ENCODE results near the gene IL10RA. TPM values are rescaled to one million over a fixed set of nuclear protein-coding genes. Genes with fewer than 3 reads are reported as not detected.

Gene IL10RA
- total RNA-seq, 4 donors from 2014 or later, result 0.73 to 5.5 (median 2.2) TPM

DNA sequence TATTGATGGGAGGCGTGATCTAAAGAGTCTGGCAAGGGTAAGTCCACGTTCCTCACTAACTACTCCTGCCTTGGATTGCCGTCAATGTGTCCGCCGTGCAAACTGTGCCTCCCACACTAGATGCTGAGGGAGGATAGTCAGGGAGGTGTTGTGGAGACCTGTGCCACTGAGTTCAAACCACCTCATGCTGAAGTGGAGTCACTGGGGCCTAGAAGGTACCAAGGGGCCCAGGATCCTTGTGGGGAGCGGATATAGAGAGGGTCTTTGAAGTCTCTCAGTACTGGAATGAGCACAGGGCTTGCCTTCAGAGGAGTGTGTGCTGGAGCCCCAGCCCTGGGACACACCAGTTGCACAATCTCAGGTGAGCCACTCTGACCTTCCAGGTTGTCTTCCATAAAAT, 63.6 kb downstream of the IL10RA start:
- Histone ChIP-seq H3K36me3 (no peaks in the 10 kb centered on the region), H3K9me3 (no peaks in the 10 kb centered on the region), H3K27ac (no peak overlapping the region), H3K4me1 (no peaks in the 10 kb centered on the region), H3K27me3 (no peaks in the 10 kb centered on the region), H3K4me3 (no peak overlapping the region)
- ATAC-seq (no peak), DNase-seq (no peak)
- TF ChIP-seq CTCF (IDR thresholded peaks at IDR 0.05 in 4 of 5, conservative IDR thresholded peaks at IDR 0.05 in 1 of 5), result no peak
- TF ChIP-seq POLR2A (IDR thresholded peaks at IDR 0.05), result no peak
- intact Hi-C loops (cut with DNase I; ENCODE audit: low total_unique reads) (loop anchor here (10.0 kb wide), 1 partner anchor 105 kb away; no protein-coding TSS in a partner anchor), in situ Hi-C loops (cut with MboI; ENCODE audit: low sequenced_read_pairs in 4 of 4) (loop anchor here (10.0 to 25.0 kb wide), 4 partner anchors 105 to 612 kb away; no protein-coding TSS in a partner anchor)

- Histone ChIP-seq H3K4me3 (no peak overlapping the region), H3K27me3 (no peaks in the 10 kb centered on the region), H3K9me3 (no peaks in the 10 kb centered on the region), H3K4me1 (no peaks in the 10 kb centered on the region), H3K36me3 (no peaks in the 10 kb centered on the region), H3K27ac (no peak overlapping the region)
- no peak for DNase-seq
- in situ Hi-C loops (cut with MboI; ENCODE audit: low sequenced_read_pairs in 4 of 4), result loop anchor here (10.0 to 25.0 kb wide), 3 partner anchors 106 to 613 kb away; no protein-coding TSS in a partner anchor
- ATAC-seq, result no peak
- TF ChIP-seq CTCF (IDR thresholded peaks at IDR 0.05 in 4 of 5, conservative IDR thresholded peaks at IDR 0.05 in 1 of 5), result no peak
- no peak for TF ChIP-seq POLR2A (IDR thresholded peaks at IDR 0.05)
- intact Hi-C loops (cut with DNase I; ENCODE audit: low total_unique reads), result loop anchor here (10.0 kb wide), 1 partner anchor 106 kb away; no protein-coding TSS in a partner anchor
These were observed 64.2 kb downstream of the IL10RA start for GRCh38 chr11:118050208-118050891.

Other genes with a start within 250 kb of the IL10RA start
- gene DSCAML1, start 189.2 kb upstream of the IL10RA start, total RNA-seq, result under 1 TPM; 0.05 to 0.15 (median 0.07) TPM
- gene FXYD2, start 161.7 kb upstream of the IL10RA start, total RNA-seq, result under 1 TPM in 1 of 4 donors, not detected in 3; 0.87 TPM
- 10 to 100 TPM in 1 of 4 donors, 1 to 10 TPM in 3; 2.9 to 17.7 (median 5.4) TPM for gene FXYD6, start 109.7 kb upstream of the IL10RA start, total RNA-seq
- gene TMPRSS13, start 57.0 kb upstream of the IL10RA start, total RNA-seq, result not detected
- gene TMPRSS4, start 90.7 kb downstream of the IL10RA start, total RNA-seq, result 1 to 10 TPM in 1 of 4 donors, not detected in 3; 1.1 TPM
- gene SMIM35, start 100.6 kb downstream of the IL10RA start, total RNA-seq, result not detected
- gene SCN4B, start 166.4 kb downstream of the IL10RA start, total RNA-seq, result 10 to 100 TPM in 1 of 4 donors, 1 to 10 TPM in 3; 3.5 to 16.3 (median 6.5) TPM
- gene SCN2B, start 190.2 kb downstream of the IL10RA start, total RNA-seq, result 1 to 10 TPM in 1 of 4 donors, under 1 TPM in 2, not detected in 1; 0.10 to 1.9 (median 0.24) TPM
- 1 to 10 TPM in 1 of 4 donors, under 1 TPM in 2, not detected in 1; 0.82 to 1.2 (median 0.91) TPM for gene JAML, start 238.6 kb downstream of the IL10RA start, total RNA-seq

Data from gastrocnemius medialis (tissue), 4 donors.